ENCODE results near the gene WDFY2. TPM values are rescaled to one million over a fixed set of nuclear protein-coding genes. Genes with fewer than 3 reads are reported as not detected.

The WDFY2 gene
- total RNA-seq, 1 experiment from 2014 or later: 26.4 TPM

GRCh38 chr13:51758691-51759090, 174.4 kb downstream of the WDFY2 start:
- Histone ChIP-seq H4K5ac (ENCODE audit: insufficient read length, low read depth, low read length) (no peak overlapping the region), H3K18ac (ENCODE audit: insufficient read length, low read depth, low read length) (no peak overlapping the region), H2AFZ (ENCODE audit: low read length) (no peak overlapping the region), H2BK120ac (ENCODE audit: low read depth, low read length, poor library complexity, severe bottlenecking) (no peak overlapping the region), H3K79me1 (ENCODE audit: insufficient read depth, low read depth, low read length, poor library complexity, severe bottlenecking) (no peaks in the 10 kb centered on the region), H4K8ac (replicated peaks; ENCODE audit: insufficient read length, low read depth, low read length) (no peak overlapping the region), H3K23me2 (ENCODE audit: insufficient read length, low read depth, low read length, poor library complexity, severe bottlenecking) (no peaks in the 10 kb centered on the region), H4K91ac (ENCODE audit: insufficient read length, low read depth, low read length) (no peak overlapping the region), H3K4me2 (ENCODE audit: insufficient read depth, insufficient read length, low read length) (no peak overlapping the region), H2BK15ac (ENCODE audit: low read depth, low read length) (no peak overlapping the region), H4K20me1 (ENCODE audit: control insufficient read depth, insufficient read depth, insufficient read length) (no peaks in the 10 kb centered on the region), H3K79me2 (ENCODE audit: insufficient read depth, low read length) (peaks cover 2% of the 10 kb centered on the region; the same call in 1 of the 2 replicates), H3K4me1 (ENCODE audit: insufficient read depth, low read length) (no peaks in the 10 kb centered on the region), H3K23ac (ENCODE audit: insufficient read length, low read depth, low read length) (no peak overlapping the region), H3K9ac (ENCODE audit: extremely low read depth, insufficient read length, low read length) (no peak overlapping the region), H2AK5ac (ENCODE audit: insufficient read length, low read length) (no peak overlapping the region), H3K56ac (ENCODE audit: insufficient read length, low read depth, low read length) (no peak overlapping the region), H3K14ac (ENCODE audit: insufficient read depth, low read length) (no peak overlapping the region), H3T11ph (ENCODE audit: low read length) (no peak overlapping the region), H3K9me3 (ENCODE audit: control insufficient read depth, low read depth, low read length) (no peaks in the 10 kb centered on the region), H3K27me3 (ENCODE audit: insufficient read depth, low read length) (no peaks in the 10 kb centered on the region), H2BK12ac (ENCODE audit: insufficient read length, low read depth, low read length) (no peak overlapping the region), H2BK20ac (ENCODE audit: low read depth, low read length, poor library complexity, severe bottlenecking) (no peak overlapping the region), H2BK5ac (ENCODE audit: insufficient read length, low read length) (no peak overlapping the region), H3K4ac (ENCODE audit: low read depth, low read length) (no peak overlapping the region), H3K27ac (ENCODE audit: insufficient read length, low read depth, low read length) (no peak overlapping the region)
- no peak overlapping the region for H3K4me3 Mint-ChIP-seq
- no peaks in the 10 kb centered on the region for H3K4me1 Mint-ChIP-seq
- WGBS (ENCODE audit: extremely low coverage, insufficient read length, low lambda C conversion rate): no CpG with 5 or more reads among the region's 6 CpGs
- DNase-seq: no peak
- no peaks in the 10 kb centered on the region for H3K9me3 Mint-ChIP-seq
- H3K27ac Mint-ChIP-seq: no peak overlapping the region
- no peaks in the 10 kb centered on the region for H3K27me3 Mint-ChIP-seq (ENCODE audit: low read depth)
- no peak for TF ChIP-seq CTCF (conservative IDR thresholded peaks at IDR 0.05)
- peaks cover 19 to 61% (median 54%) of the 10 kb centered on the region in 3 experiments for H3K36me3 Mint-ChIP-seq (ENCODE audit: insufficient read depth in 1 of 3, low read depth in 3 of 3)
